GM10266 (cell line): ENCODE measurements around the gene TBX20.
"Not testable (repeated sequence)": the region's sequence is repeated elsewhere in the genome, so short reads cannot be mapped to it uniquely, and the experiment has no call there.

Experiments
- DNase-seq: peaks from one replicate; pipeline ENCODE4 v3.0.0; 2012; ENCODE audit errors: extremely low spot score
- CTCF ChIP-seq: IDR thresholded peaks from 2 replicates; pipeline ENCODE4 v1.5.1; 2012; ENCODE audit warnings: mild to moderate bottlenecking, low read depth; ENCODE audit not compliant: control insufficient read depth, insufficient read depth; ENCODE audit errors: missing control alignments

Gene TBX20

GRCh38 chr7:35232994-35233393 is 20.9 kb downstream of the TBX20 start:
- DNase-seq = no peak
- TF ChIP-seq CTCF = no peak

GRCh38 chr7:35231221-35231620 is 22.7 kb downstream of the TBX20 start:
- DNase-seq = not testable (repeated sequence)

GRCh38 chr7:35229116-35229780 is 24.7 kb downstream of the TBX20 start:
- not testable (repeated sequence) for DNase-seq

GRCh38 chr7:35228496-35229051 is 25.3 kb downstream of the TBX20 start:
- DNase-seq = not testable (repeated sequence)

GRCh38 chr7:35227438-35227837 is 26.5 kb downstream of the TBX20 start:
- not testable (repeated sequence) for DNase-seq

- DNase-seq = not testable (repeated sequence)
Measured at GRCh38 chr7:35222445-35222844, 31.5 kb downstream of the TBX20 start.

- DNase-seq = not testable (repeated sequence)
Measured at GRCh38 chr7:35220176-35220575, 33.7 kb downstream of the TBX20 start.

- DNase-seq = not testable (repeated sequence)
Measured at GRCh38 chr7:35216033-35216432, 37.9 kb downstream of the TBX20 start.

- not testable (repeated sequence) for DNase-seq
Measured at GRCh38 chr7:35215063-35215462, 38.8 kb downstream of the TBX20 start.

- DNase-seq = not testable (repeated sequence)
Measured at GRCh38 chr7:35206924-35207323, 47.0 kb downstream of the TBX20 start.

- DNase-seq = not testable (repeated sequence)
Measured at GRCh38 chr7:35204850-35205249, 49.0 kb downstream of the TBX20 start.

GRCh38 chr7:35204031-35204430 is 49.9 kb downstream of the TBX20 start:
- not testable (repeated sequence) for DNase-seq

- not testable (repeated sequence) for DNase-seq
Measured at GRCh38 chr7:35202353-35202752, 51.5 kb downstream of the TBX20 start.

- not testable (repeated sequence) for DNase-seq
Measured at GRCh38 chr7:35200170-35200569, 53.7 kb downstream of the TBX20 start.

- DNase-seq = not testable (repeated sequence)
Measured at GRCh38 chr7:35198370-35199140, 55.3 kb downstream of the TBX20 start.

- DNase-seq = not testable (repeated sequence)
Measured at GRCh38 chr7:35191571-35191970, 62.3 kb downstream of the TBX20 start.

- not testable (repeated sequence) for DNase-seq
Measured at GRCh38 chr7:35190146-35190773, 63.6 kb downstream of the TBX20 start.

- DNase-seq = not testable (repeated sequence)
Measured at GRCh38 chr7:35186751-35187150, 67.1 kb downstream of the TBX20 start.
